Chondrocyte (in vitro differentiated cells): ENCODE data around the gene POLD2. TPM values are rescaled to one million over a fixed set of nuclear protein-coding genes. Genes with fewer than 3 reads are reported as not detected.

Experiments
- DNase-seq: peaks from one replicate; pipeline ENCODE4 v3.0.0; 2021; ENCODE audit warnings: mixed read lengths, low spot score
- H3K27ac Mint-ChIP-seq: one replicate; pipeline ENCODE4 v1.8.0; 2021; ENCODE audit warnings: mild to moderate bottlenecking, moderate library complexity, mixed read lengths; ENCODE audit not compliant: unreplicated experiment
- H3K27me3 Mint-ChIP-seq: 2 replicates; pipeline ENCODE4 v1.8.0; 2021; ENCODE audit warnings: low read depth, mixed read lengths
- H3K36me3 Mint-ChIP-seq: 2 replicates; pipeline ENCODE4 v1.8.0; 2021; ENCODE audit warnings: low read depth, mixed read lengths
- H3K4me1 Mint-ChIP-seq: 2 replicates; pipeline ENCODE4 v1.8.0; 2021; ENCODE audit warnings: low read depth, mild to moderate bottlenecking, mixed read lengths
- H3K4me3 Mint-ChIP-seq: one replicate; pipeline ENCODE4 v1.8.0; 2021; ENCODE audit warnings: mild to moderate bottlenecking, moderate library complexity, mixed read lengths; ENCODE audit not compliant: unreplicated experiment
- H3K9me3 Mint-ChIP-seq: 2 replicates; pipeline ENCODE4 v1.8.0; 2021; ENCODE audit warnings: low read depth, mixed read lengths
- total RNA-seq: library from RNA; stranded (reverse); gene quantifications from 3 replicates; pipeline ENCODE4 v1.2.1, GENCODE V29; 2021
- TF ChIP-seq, protein P1 (sequence below): fragments of 200-600 bp; sonication (generic); IDR thresholded peaks from 2 replicates; pipeline ENCODE4 v1.5.0; 2021; ENCODE audit warnings: antibody characterized with exemption, mild to moderate bottlenecking, moderate library complexity

Gene POLD2
- total RNA-seq, 1 donor from 2014 or later, result 49.2 TPM

DNA sequence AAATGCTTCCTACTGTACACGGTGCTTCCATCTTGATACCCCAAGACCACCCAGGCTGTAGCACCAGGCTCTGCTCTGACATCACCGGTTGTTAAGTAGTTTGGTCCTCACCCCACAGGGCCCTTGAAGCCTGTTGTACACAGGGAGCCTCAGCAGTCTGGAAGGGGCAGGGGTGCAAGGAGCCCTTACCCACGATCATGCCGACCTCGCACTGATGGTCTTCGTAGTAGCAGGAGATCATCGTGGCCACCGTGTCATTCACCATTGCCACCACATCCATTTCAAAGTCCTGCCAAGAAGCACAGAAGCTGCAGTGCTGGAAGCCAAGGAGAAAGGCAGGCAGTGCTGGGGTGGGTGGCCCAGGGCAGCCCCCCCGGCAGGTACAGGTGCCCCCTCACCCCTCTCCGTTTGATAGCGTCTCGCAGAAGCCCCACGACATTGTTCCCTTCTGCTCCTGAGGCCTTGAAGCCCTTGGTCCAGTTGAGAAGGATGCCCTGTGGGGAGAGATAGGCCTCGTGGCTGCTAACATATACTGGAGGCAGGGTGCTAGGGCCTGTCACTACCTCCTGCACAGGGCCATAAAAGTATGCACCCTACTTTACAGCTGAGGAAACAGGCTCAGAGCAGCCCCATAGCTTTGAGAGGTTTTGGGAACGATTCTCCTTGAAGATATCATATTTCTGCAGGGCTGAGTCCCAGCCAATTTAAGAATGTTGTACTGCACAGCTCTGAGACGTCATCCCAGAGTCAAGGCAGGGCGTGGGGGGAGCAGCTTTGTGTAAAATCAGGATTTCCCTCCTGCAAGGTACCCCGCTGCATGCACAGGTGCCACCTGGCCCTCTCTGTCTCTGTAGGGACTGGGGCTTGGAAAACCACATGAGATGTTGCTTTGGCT is 26.5 kb upstream of the POLD2 start:
- Mint-ChIP-seq H3K9me3 (no peaks in the 10 kb centered on the region), H3K4me3 (no peak overlapping the region), H3K4me1 (no peaks in the 10 kb centered on the region), H3K27ac (no peak overlapping the region), H3K27me3 (no peaks in the 10 kb centered on the region), H3K36me3 (no peaks in the 10 kb centered on the region)
- TF ChIP-seq, protein P1, sequence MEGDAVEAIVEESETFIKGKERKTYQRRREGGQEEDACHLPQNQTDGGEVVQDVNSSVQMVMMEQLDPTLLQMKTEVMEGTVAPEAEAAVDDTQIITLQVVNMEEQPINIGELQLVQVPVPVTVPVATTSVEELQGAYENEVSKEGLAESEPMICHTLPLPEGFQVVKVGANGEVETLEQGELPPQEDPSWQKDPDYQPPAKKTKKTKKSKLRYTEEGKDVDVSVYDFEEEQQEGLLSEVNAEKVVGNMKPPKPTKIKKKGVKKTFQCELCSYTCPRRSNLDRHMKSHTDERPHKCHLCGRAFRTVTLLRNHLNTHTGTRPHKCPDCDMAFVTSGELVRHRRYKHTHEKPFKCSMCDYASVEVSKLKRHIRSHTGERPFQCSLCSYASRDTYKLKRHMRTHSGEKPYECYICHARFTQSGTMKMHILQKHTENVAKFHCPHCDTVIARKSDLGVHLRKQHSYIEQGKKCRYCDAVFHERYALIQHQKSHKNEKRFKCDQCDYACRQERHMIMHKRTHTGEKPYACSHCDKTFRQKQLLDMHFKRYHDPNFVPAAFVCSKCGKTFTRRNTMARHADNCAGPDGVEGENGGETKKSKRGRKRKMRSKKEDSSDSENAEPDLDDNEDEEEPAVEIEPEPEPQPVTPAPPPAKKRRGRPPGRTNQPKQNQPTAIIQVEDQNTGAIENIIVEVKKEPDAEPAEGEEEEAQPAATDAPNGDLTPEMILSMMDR, result no peak
- peak; percentile 81 for DNase-seq

DNA sequence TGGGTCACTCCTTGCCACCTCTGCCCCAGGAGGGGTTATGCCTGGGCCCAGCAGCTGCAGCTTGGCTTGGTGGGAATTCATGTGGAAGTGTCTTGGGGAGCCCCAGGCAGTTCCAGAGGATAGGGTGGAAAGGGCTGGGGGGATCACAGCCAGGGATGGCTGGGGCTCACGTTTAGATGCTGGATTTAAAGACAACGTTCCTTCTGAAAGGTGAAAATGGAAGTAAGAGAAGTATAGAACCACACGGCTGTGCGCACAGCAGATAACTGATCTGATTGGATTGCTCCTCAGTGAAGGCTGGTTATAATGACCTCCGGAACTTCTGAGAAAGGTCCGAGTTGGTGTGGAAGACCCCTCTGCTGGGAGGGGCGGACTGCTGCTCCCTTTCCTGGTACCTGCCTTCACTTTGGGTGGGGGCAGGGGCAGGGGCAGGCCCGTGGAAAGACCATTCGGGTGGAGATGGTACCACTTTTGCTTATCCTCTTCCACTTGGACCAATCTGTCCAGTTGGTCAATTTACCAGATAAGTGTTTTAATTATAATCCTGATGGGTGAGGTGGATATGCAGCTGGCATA is 25.7 kb upstream of the POLD2 start:
- no peak overlapping the region for H3K4me3 Mint-ChIP-seq
- TF ChIP-seq, protein P1, result no peak
- no peak for DNase-seq
- H3K27ac Mint-ChIP-seq, result no peak overlapping the region
- no peaks in the 10 kb centered on the region for H3K36me3 Mint-ChIP-seq
- H3K27me3 Mint-ChIP-seq, result no peaks in the 10 kb centered on the region
- H3K4me1 Mint-ChIP-seq, result no peaks in the 10 kb centered on the region
- H3K9me3 Mint-ChIP-seq, result no peaks in the 10 kb centered on the region

DNA sequence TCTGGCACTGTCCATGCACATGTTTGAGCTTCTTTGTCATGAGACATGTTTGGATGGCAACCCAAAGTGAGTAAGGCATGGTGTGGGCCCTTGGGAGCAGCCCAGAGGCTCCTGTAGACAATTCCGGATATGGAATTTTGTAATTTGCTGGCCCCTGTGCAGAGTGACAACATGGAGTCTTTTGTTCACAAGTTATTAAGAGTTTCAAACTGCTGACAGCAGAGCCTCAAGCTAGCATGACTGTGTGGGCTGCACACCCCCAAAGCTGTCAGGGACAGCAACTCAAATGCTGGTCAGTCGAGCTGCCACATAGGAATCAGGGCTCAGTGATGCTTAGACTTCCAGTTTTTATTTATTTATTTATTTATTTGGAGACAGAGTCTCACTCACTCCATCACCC is 24.8 kb upstream of the POLD2 start:
- no peak overlapping the region for H3K27ac Mint-ChIP-seq
- no peaks in the 10 kb centered on the region for H3K36me3 Mint-ChIP-seq
- H3K27me3 Mint-ChIP-seq, result no peaks in the 10 kb centered on the region
- TF ChIP-seq, protein P1, result no peak
- H3K9me3 Mint-ChIP-seq, result no peaks in the 10 kb centered on the region
- H3K4me1 Mint-ChIP-seq, result no peaks in the 10 kb centered on the region
- no peak overlapping the region for H3K4me3 Mint-ChIP-seq
- DNase-seq, result no peak

DNA sequence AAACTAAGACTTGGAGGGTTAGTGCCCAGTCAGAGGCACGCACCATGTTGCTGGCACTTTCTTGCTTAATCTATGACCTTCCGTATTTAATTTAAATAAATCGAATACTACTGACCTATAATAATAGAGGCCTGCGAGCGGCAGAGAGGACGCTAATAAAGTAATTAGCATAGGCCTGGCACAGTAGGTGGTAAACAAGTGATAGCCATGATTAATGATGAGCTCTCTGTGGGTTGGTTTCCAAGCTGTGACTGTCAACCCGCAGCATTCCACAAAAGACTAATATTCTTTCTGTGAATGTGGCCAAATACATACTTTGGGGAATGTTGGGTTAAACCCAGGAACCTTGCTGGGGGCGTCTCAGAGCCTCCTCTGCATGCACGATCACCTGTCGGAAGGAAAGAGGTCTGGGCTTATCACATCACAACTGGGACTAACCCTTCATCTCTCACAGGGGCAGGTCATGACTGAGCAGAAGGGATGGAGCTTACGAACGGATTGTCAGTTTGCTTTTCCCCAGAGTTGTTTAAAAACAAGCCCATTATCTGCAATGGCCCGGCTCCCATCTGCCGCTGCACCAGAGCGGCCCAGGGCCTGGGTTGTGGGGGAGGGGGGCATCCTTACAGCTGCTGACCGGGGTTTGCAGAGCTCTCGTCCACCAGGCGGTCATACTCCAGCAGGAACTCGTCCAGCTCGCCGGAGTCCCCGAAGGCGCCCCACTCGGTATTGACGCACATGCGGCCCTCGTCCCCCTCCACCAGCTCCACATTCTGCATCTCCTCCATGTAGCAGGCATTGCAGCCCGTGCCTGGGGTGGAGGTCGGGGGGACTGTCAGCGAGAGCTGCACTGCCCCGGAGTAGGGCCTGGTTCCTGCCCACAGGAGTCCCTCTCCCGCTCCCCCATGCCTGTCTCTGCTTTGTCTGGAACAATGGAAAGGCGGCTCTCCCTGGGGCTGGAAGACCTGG is 24.0 kb upstream of the POLD2 start:
- H3K4me3 Mint-ChIP-seq, result no peak overlapping the region
- no peaks in the 10 kb centered on the region for H3K4me1 Mint-ChIP-seq
- H3K36me3 Mint-ChIP-seq, result no peaks in the 10 kb centered on the region

More for the DNA sequence above, 24.0 kb upstream of the POLD2 start:
- DNase-seq, result no peak
- H3K27me3 Mint-ChIP-seq, result no peaks in the 10 kb centered on the region
- no peaks in the 10 kb centered on the region for H3K9me3 Mint-ChIP-seq
- TF ChIP-seq, protein P1, result no peak
- no peak overlapping the region for H3K27ac Mint-ChIP-seq
